Keratinocyte (primary cell): ENCODE measurements around the gene SLC41A3.

ENCODE experiments used
- CTCF ChIP-seq, 3 experiments: IDR thresholded peaks in 1 of 3; conservative IDR thresholded peaks in 1 of 3; optimal IDR thresholded peaks in 1 of 3; 2 replicates in 2 of 3; 3 replicates in 1 of 3; pipeline versions ENCODE3 to v1.5.1; 2011; ENCODE audit warnings: low read length in 3 of 3, mild to moderate bottlenecking in 3 of 3, moderate library complexity in 2 of 3, control low read depth in 1 of 3, inconsistent platforms in 1 of 3; ENCODE audit not compliant: insufficient read depth in 2 of 3; ENCODE audit errors: extremely low read depth in 1 of 3
- EZH2 ChIP-seq: IDR thresholded peaks from one replicate; pipeline ENCODE4 v1.6.1; 2012; ENCODE audit warnings: inconsistent platforms, mild to moderate bottlenecking, low read length, moderate library complexity

- TF ChIP-seq CTCF (optimal IDR thresholded peaks at IDR 0.05 in 1 of 3, IDR thresholded peaks at IDR 0.05 in 1 of 3, conservative IDR thresholded peaks at IDR 0.05 in 1 of 3; ENCODE audit: extremely low read depth in 1 of 3, insufficient read depth in 2 of 3, low read length in 3 of 3): no peak
- TF ChIP-seq EZH2: no peak
Observed at GRCh38 chr3:125958511-125959316, 125.2 kb downstream of the SLC41A3 start.
